OCI-LY1 (cell line): ENCODE measurements around the gene SUPT5H.

Experiments used
- CTCF ChIP-seq: fragments of 200-600 bp; sonication (generic), shearing (Covaris generic); IDR thresholded peaks from 2 replicates; pipeline ENCODE4 v1.5.1; 2017; ENCODE audit warnings: mild to moderate bottlenecking, antibody characterized with exemption, low read length, moderate library complexity, mixed read lengths
- EZH2 ChIP-seq: fragments of 200-600 bp; sonication (generic), shearing (Covaris generic); IDR thresholded peaks from 2 replicates; pipeline ENCODE4 v1.8.0; 2017; ENCODE audit warnings: borderline replicate concordance, mixed run types, mild to moderate bottlenecking, antibody characterized with exemption, low read length, moderate library complexity, mixed read lengths

DNA sequence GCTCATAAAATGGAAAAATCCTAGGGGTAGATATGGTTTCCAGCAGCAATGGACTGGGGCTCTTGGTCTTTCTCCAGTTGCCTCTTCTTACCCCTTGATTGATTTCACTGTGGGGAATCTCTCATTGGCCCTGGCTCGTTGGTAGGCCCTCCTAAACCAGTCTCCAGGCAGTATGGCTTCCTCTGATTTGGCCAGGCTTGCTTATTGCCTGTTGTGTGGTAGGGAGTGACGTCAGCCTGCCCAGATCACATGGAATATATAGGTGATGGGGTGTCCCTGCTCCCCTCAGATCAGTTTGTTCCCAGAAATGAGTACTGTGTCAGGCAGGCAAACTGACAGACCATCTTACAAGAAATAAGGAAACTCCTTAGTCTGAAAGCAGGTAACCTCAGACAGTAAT, 63.9 kb downstream of the SUPT5H start:
- TF ChIP-seq EZH2 (no peak), CTCF (no peak)
